Activated naive CD8-positive, alpha-beta T cell treated with anti-CD3 and anti-CD28 coated beads, Interleukin-2, amount 50 U/mL, for 24 hours (primary cell): ENCODE measurements around the gene UBB.
"Not testable (repeated sequence)": the region's sequence is repeated elsewhere in the genome, so short reads cannot be mapped to it uniquely, and the experiment has no call there.

Experiments
- ATAC-seq: fragments of 150-1000 bp; cut with Tn5 transposase; one replicate; pipeline ENCODE4 v1.10.0; 2021
- DNase-seq: peaks from one replicate; pipeline ENCODE4 v3.0.0; 2021
- H3K27ac Mint-ChIP-seq: one replicate; pipeline ENCODE4 v1.8.0; 2021; ENCODE audit warnings: mild to moderate bottlenecking, mixed read lengths
- H3K27me3 Mint-ChIP-seq: one replicate; pipeline ENCODE4 v1.8.0; 2021; ENCODE audit warnings: mixed read lengths
- H3K36me3 Mint-ChIP-seq: one replicate; pipeline ENCODE4 v1.8.0; 2021; ENCODE audit warnings: low read depth, mixed read lengths
- H3K4me1 Mint-ChIP-seq: one replicate; pipeline ENCODE4 v1.8.0; 2021; ENCODE audit warnings: mixed read lengths
- H3K4me3 Mint-ChIP-seq: one replicate; pipeline ENCODE4 v1.8.0; 2021; ENCODE audit warnings: mild to moderate bottlenecking, moderate library complexity, mixed read lengths
- H3K9me3 Mint-ChIP-seq: one replicate; pipeline ENCODE4 v1.8.0; 2021; ENCODE audit warnings: mixed read lengths

Gene UBB

DNA sequence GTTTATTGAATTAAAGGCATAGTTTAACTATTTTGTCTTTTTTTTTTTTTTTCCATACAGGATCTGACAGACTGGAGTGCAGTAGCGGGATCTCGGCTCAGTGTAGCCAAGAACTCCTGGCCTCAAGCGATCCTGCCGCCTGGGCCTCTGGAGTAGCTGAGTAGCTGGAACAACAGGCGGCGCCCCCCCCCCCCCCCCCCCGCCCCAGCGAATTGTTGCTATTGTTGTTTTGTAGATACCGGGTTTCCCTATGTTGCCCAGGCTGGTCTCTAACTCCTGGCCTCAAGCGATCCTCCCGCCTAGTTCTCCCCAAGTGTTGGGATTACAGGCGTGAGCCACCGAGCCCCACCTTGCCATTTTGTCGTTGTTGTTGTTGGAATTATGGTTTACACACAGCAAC is 26.3 kb upstream of the UBB start:
- ATAC-seq, result no peak
- Mint-ChIP-seq H3K27me3 (no peaks in the 10 kb centered on the region), H3K9me3 (no peaks in the 10 kb centered on the region), H3K36me3 (peaks cover 17% of the 10 kb centered on the region), H3K27ac (no peak overlapping the region), H3K4me1 (peaks cover 27% of the 10 kb centered on the region), H3K4me3 (no peak overlapping the region)
- no peak for DNase-seq

DNA sequence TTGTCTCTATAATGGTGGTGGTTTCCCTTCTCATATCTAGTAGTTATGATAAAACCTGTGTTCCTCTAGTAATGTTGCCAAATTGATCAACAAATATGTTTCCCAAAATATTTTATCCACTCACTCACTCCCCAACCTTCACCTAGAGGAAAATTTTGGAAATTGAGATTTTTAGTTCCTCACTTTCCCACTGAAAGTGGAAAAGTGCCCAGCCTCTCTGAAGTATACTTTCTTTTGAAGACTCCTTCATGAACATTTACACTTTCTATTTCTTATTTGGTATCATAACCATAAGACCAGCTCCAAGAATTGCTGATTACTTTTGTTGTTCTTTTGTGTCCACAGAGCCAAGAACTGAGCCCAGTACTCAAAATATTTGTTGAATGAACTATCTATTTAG is 22.5 kb upstream of the UBB start:
- no peak overlapping the region for H3K27ac Mint-ChIP-seq
- no peak for ATAC-seq
- DNase-seq, result no peak
- peaks cover 13% of the 10 kb centered on the region for H3K4me1 Mint-ChIP-seq
- H3K27me3 Mint-ChIP-seq, result no peaks in the 10 kb centered on the region
- H3K9me3 Mint-ChIP-seq, result no peaks in the 10 kb centered on the region
- no peaks in the 10 kb centered on the region for H3K36me3 Mint-ChIP-seq
- no peak overlapping the region for H3K4me3 Mint-ChIP-seq

DNA sequence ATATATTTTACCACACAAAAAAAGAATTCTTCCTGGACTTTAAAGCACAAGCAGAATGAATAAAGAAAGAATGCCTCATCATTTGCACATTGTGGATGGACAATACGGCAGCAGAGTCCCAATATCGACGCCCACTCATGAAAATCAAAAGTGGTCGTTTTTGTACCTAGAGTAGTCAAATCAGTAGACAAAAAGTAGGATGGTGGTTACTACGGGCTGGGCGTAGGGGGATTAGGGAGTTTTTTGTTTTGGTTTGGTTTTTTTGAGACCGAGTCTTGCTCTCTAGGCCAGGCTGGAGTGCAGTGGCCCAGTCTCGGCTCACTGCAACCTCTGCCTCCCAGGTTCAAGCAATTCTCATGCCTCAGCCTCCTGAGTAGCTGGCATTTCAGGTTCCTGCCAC is 19.0 kb upstream of the UBB start:
- ATAC-seq, result peak; percentile 61
- Mint-ChIP-seq H3K27me3 (no peaks in the 10 kb centered on the region), H3K36me3 (no peaks in the 10 kb centered on the region)

DNA sequence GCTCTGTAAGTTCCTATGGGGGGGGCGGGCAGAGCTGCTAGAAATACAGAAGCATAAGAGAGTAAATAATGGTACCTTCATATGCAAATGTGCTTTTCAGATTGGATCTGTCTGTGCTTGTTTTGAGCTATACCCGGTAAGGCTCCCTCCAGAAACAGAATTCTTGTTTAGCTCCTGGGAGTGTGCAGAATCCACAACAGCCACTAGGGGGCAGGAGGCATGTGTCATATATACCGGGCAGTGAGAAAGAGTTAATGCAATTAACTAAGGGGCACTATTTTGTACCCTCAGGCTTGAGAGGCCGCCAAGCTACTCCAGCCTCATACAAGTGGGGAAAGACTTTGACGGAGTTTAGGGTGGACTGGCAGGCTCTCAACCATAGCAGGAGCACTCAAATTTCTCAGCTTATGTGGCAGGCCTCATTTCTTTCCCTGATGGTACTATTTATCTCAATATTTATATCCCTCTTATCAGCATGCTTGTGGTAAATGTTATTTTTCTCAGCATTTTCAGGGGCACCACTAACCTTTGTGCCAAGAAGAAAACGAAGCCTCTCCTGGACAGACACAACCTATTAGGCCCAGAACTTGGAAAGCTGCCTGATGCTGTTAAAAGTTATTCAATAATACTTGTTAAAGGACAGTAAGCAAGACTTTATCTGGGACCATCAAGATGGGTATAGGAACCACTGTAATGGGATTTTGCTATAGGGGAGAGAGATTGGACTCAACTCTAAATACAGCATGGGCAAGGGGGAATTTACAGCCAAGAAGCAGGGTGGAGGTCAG is 16.9 kb upstream of the UBB start:
- Mint-ChIP-seq H3K27me3 (no peaks in the 10 kb centered on the region), H3K27ac (no peak overlapping the region), H3K4me3 (no peak overlapping the region), H3K9me3 (no peaks in the 10 kb centered on the region), H3K4me1 (peaks cover 7% of the 10 kb centered on the region), H3K36me3 (no peaks in the 10 kb centered on the region)
- ATAC-seq (peak; percentile 87), DNase-seq (peak; percentile 78)

More for the DNA sequence above, 19.0 kb upstream of the UBB start:
- Mint-ChIP-seq H3K9me3 (no peaks in the 10 kb centered on the region), H3K4me3 (no peak overlapping the region), H3K4me1 (peaks cover 7% of the 10 kb centered on the region), H3K27ac (no peak overlapping the region)
- DNase-seq, result no peak

DNA sequence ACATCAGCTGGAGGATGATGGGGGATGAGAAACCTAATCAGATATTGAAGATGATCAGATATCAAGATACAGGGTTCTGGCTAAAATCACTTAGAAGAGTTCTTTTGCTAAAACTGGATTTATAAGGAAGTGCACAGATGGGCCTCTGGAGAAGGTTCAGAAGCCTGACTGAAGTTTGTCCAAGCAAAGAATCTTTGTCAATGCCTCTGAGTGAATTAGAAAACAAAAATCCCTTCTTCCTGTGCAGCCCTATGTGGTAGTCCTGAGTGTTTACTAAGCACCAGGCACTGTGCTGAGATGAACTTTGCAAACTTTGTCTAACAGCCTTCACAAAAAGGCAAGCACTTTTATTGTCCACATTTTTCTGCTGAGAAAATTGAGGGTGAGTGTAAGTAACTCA is 16.3 kb upstream of the UBB start:
- Mint-ChIP-seq H3K4me1 (peaks cover 7% of the 10 kb centered on the region), H3K27ac (no peak overlapping the region), H3K27me3 (no peaks in the 10 kb centered on the region), H3K9me3 (no peaks in the 10 kb centered on the region), H3K4me3 (no peak overlapping the region), H3K36me3 (no peaks in the 10 kb centered on the region)
- no peak for ATAC-seq
- DNase-seq, result no peak

DNA sequence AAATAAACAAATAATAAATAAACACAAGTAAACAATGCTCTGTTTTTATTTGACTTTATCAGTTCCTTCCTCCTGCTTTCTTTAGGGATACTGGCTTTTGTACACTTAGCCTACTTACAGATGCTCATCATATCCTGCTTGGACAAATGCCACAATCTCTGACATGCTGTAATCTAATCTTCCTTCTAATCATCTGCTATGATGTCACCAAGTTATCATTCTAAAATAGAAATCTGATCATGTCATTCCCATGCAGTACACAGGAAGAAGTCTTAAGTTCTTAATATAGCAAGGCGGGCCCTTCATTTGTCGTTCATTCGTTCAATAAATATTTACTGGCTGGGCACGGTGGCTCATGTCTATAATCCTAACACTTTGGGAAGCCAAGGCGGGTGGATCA is 9.1 kb upstream of the UBB start:
- DNase-seq (no peak), ATAC-seq (no peak)
- Mint-ChIP-seq H3K4me1 (peaks cover 2% of the 10 kb centered on the region), H3K36me3 (no peaks in the 10 kb centered on the region), H3K4me3 (no peak overlapping the region), H3K27me3 (peaks cover 2% of the 10 kb centered on the region), H3K9me3 (no peaks in the 10 kb centered on the region), H3K27ac (no peak overlapping the region)

DNA sequence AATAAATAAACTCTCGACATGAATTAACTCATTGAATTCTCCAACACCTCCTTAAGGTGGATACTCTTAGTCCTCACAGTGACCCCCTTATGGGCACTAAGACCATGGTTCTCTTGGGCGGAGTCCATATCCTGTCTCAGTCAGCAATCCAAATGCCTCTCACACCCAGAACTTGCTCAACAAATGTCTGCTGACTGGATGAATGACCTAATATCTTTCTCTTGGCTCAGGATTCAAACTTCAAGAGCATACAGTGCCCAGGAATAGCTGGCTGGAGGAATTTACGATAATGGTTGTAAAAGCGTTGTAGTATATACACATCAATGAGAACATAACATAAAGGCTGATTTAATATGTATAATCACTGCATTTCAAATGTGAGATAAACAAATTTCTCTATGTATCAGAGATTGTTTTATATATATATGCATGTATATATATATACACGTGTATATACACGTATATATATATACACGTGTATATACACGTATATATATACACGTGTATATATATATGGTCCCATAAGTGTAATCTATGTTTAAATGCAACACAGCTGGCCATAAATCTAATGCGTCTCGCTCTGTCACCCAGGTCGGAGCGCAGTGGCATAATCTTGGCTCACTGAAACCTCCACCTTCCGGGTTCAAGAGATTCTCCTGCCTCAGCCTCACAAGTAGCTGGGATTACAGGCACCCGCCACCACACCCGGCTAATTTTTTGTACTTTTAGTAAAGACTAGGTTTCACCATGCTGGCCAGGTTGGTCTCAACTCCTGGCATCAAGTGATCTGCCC is 6.5 kb upstream of the UBB start:
- no peaks in the 10 kb centered on the region for H3K9me3 Mint-ChIP-seq
- ATAC-seq, result no peak
- peaks cover 2% of the 10 kb centered on the region for H3K4me1 Mint-ChIP-seq
- no peak for DNase-seq
- H3K4me3 Mint-ChIP-seq, result no peak overlapping the region
- peaks cover 2% of the 10 kb centered on the region for H3K27me3 Mint-ChIP-seq
- no peak overlapping the region for H3K27ac Mint-ChIP-seq
- no peaks in the 10 kb centered on the region for H3K36me3 Mint-ChIP-seq

DNA sequence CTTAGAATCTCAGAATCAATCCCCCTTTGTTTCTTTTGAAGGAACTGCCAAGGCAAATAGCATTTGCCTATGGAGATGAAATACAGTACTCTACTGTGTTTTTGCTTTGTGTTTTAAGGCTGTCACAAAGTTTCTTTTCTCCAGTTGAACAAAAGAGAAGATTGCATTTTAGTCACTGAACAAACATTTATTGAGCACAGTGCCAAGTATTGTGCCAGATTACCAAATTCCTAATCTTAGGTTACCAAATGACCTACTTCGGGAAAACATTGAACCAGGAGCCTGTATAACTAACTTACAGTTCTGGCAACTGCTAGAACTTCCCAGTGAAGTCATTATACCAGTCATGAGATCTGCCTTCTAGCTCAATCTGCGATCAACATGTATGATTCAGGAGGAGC is 3.0 kb upstream of the UBB start:
- ATAC-seq, result no peak
- H3K27ac Mint-ChIP-seq, result no peak overlapping the region
- no peaks in the 10 kb centered on the region for H3K9me3 Mint-ChIP-seq
- no peak for DNase-seq
- no peak overlapping the region for H3K4me3 Mint-ChIP-seq
- H3K36me3 Mint-ChIP-seq, result peaks cover 24% of the 10 kb centered on the region
- H3K27me3 Mint-ChIP-seq, result peaks cover 6% of the 10 kb centered on the region
- peaks cover 24% of the 10 kb centered on the region for H3K4me1 Mint-ChIP-seq

DNA sequence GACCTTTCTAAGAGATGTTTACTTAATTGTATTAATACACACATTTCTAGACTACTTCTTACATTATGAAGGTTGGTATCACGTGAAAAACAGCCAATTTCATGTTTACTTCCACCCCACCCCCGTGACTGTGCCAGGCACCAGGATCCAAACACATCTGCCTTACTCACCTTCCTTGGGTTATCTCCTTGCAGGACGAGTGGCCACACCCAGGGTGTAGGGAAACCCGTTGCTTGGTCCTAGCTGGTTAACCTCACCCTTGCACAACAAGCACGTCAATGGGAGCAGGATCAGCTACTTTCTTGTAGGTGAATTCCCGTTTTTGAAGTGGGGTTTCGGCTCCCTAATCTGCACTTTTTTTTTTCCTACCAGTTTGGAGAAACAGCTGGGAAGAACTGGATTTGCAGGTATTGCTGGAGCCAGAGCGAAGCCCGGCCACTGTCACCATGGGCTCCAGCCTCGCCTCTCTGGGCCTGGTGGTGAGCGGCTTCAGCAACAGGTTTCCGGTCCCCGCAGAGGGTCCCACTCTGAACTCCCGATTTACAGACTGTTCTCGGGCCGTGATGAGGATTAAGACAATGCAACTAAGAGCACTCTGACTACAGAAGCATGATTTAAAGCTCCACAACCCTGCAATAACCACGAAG is 2.1 kb upstream of the UBB start:
- H3K4me3 Mint-ChIP-seq, result no peak overlapping the region

DNA sequence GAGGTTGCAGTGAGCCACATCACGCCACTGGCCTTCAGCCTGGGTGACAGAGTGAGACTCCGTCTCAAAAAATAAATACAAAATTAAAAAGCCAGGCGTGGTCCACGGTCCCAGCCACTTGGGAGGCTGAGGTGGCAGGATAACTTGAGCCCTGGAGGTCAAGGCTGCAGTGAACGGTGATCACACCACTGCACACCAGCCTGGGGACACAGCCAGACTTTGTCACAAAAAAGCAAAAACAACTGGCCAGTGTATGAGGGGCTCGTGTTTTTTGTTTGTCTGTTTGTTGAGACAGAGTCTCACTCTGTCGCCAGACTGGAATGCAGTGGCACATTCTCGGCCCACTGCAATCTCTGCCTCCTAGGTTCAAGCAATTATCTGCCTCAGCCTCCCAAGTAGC is 1.2 kb upstream of the UBB start:
- Mint-ChIP-seq H3K4me3 (no peak overlapping the region), H3K36me3 (peaks cover 34% of the 10 kb centered on the region), H3K9me3 (no peaks in the 10 kb centered on the region)

More for the DNA sequence above, 2.1 kb upstream of the UBB start:
- peaks cover 29% of the 10 kb centered on the region for H3K4me1 Mint-ChIP-seq
- H3K36me3 Mint-ChIP-seq, result peaks cover 32% of the 10 kb centered on the region
- no peak for ATAC-seq
- H3K9me3 Mint-ChIP-seq, result no peaks in the 10 kb centered on the region
- peaks cover 4% of the 10 kb centered on the region for H3K27me3 Mint-ChIP-seq
- no peak overlapping the region for H3K27ac Mint-ChIP-seq
- DNase-seq, result no peak

DNA sequence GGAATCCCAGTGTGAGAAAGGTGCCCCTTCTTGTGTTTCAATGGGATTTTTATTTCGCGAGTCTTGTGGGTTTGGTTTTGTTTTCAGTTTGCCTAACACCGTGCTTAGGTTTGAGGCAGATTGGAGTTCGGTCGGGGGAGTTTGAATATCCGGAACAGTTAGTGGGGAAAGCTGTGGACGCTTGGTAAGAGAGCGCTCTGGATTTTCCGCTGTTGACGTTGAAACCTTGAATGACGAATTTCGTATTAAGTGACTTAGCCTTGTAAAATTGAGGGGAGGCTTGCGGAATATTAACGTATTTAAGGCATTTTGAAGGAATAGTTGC is 567 bp downstream of the UBB start:
- H3K9me3 Mint-ChIP-seq, result no peaks in the 10 kb centered on the region
- H3K27me3 Mint-ChIP-seq, result peaks cover 4% of the 10 kb centered on the region
- peak; percentile 26 for ATAC-seq
- peaks cover 44% of the 10 kb centered on the region for H3K4me1 Mint-ChIP-seq
- peak overlapping the region; percentile 88 for H3K4me3 Mint-ChIP-seq
- no peak for DNase-seq
- H3K36me3 Mint-ChIP-seq, result peaks cover 34% of the 10 kb centered on the region
- peak overlapping the region; percentile 99 for H3K27ac Mint-ChIP-seq

More for the DNA sequence above, 1.2 kb upstream of the UBB start:
- DNase-seq (no peak), ATAC-seq (no peak)
- peaks cover 4% of the 10 kb centered on the region for H3K27me3 Mint-ChIP-seq
- peaks cover 38% of the 10 kb centered on the region for H3K4me1 Mint-ChIP-seq
- no peak overlapping the region for H3K27ac Mint-ChIP-seq

DNA sequence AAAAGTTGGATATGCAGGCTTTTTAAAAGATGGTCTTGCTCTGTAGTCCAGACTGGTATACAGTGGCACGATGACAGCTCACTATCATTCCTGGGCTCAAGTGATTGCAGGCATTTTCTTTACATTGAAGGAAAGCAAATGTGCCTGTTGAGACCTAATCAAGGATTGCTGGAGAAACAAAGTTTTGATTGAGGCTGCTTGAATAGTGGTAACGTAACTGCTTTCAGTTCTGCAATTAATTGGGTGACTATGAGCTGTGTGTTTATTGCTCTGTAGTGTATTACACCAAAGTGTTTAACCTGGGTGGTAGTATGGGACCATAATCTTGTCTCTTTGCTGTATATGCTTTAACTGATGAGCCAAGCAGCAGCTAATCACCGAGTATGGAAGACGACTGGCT is 2.3 kb downstream of the UBB start:
- ATAC-seq, result no peak
- H3K36me3 Mint-ChIP-seq, result peaks cover 34% of the 10 kb centered on the region
- H3K9me3 Mint-ChIP-seq, result no peaks in the 10 kb centered on the region
- peak overlapping the region; percentile 88 for H3K4me3 Mint-ChIP-seq
- no peak for DNase-seq
- peaks cover 56% of the 10 kb centered on the region for H3K4me1 Mint-ChIP-seq
- peak overlapping the region; percentile 40 for H3K27ac Mint-ChIP-seq
- H3K27me3 Mint-ChIP-seq, result peaks cover 8% of the 10 kb centered on the region

DNA sequence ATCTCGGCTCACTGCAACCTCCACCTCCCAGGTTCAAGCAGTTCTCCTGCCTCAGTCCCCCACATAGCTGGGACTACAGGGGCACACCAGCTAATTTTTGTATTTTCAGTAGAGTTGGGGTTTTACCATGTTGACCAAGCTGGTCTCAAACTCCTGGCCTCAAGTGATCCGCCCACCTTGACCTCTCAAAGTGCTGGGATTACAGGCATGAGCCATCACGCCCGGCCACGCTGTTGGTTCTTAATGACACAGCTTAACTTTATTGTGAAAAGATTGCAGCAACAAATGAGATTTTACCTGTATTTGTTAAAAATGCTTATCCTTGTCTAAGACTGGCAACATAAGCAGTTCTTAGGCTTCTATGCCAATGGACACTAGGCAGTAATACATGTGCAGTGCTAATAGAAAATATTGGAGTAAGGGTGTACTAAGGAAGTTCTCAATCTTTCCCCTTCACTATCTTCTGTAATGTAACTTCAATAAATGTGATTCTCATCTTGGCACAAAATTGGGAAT is 2.9 kb downstream of the UBB start:
- Mint-ChIP-seq H3K27me3 (peaks cover 8% of the 10 kb centered on the region), H3K27ac (peak overlapping the region; percentile 40), H3K4me3 (peak overlapping the region; percentile 88), H3K36me3 (peaks cover 34% of the 10 kb centered on the region), H3K9me3 (no peaks in the 10 kb centered on the region), H3K4me1 (peaks cover 56% of the 10 kb centered on the region)
- DNase-seq (no peak), ATAC-seq (no peak)

DNA sequence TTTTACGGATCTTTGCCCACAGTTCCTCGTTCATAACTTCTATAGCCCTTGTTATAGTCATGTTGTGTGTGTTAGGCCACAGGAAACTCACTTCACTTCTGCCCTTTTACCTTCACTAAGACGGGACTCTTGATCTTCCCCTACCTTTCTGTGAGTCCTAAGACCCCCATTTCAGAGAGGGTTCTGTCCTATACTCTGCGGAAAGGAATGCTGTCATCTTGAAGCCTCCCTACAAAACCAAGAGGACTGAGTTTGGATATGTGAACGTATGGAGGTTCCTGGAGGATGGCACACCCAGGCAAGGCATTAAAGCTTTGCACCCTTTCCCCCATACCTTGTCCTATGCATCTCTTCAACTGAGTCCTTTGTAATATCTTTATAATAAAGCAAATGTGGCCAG is 3.7 kb downstream of the UBB start:
- peaks cover 56% of the 10 kb centered on the region for H3K4me1 Mint-ChIP-seq

DNA sequence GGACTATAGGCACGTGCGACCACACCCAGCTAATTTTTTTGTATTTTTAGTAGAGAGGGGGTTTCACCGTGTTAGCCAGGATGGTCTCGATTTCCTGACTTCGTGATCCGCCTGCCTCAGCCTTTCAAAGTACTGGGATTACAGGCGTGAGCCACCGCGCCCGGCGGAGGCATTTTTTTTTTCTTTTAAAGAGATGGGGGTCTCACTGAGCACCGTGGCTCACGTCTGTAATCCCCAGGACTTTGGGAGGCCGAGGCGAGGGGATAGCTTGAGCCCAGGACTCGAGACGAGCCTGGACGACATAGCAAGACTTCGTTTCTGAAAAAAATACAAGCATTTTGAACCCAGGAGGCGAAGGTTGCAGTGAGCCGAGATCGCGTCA is 5.2 kb downstream of the UBB start:
- Mint-ChIP-seq H3K4me1 (peaks cover 51% of the 10 kb centered on the region), H3K36me3 (peaks cover 28% of the 10 kb centered on the region), H3K4me3 (peak overlapping the region; percentile 85)
- not testable (repeated sequence) for H3K27me3 Mint-ChIP-seq, ATAC-seq, DNase-seq, H3K27ac Mint-ChIP-seq, H3K9me3 Mint-ChIP-seq

More for the DNA sequence above, 3.7 kb downstream of the UBB start:
- ATAC-seq, result no peak
- DNase-seq, result no peak
- H3K27ac Mint-ChIP-seq, result peak overlapping the region; percentile 16
- H3K4me3 Mint-ChIP-seq, result peak overlapping the region; percentile 3
- no peaks in the 10 kb centered on the region for H3K9me3 Mint-ChIP-seq
- peaks cover 8% of the 10 kb centered on the region for H3K27me3 Mint-ChIP-seq
- peaks cover 34% of the 10 kb centered on the region for H3K36me3 Mint-ChIP-seq
